A549 (cell line): ENCODE measurements around the gene FAM149B1. TPM values are rescaled to one million over a fixed set of nuclear protein-coding genes. Genes with fewer than 3 reads are reported as not detected.

Experiments used
- ATAC-seq, 2 experiments: fragments of 200-7000 bp in 1 of 2; fragments of >200 bp in 1 of 2; cut with Nextera tagmentation in 1 of 2; cut with Tn5 transposase in 1 of 2; 3 replicates each; pipeline versions ENCODE4 v1.8.0 to v1.9.1; 2018 to 2020; ENCODE audit warnings: mild to moderate bottlenecking in 1 of 2, moderate library complexity in 1 of 2
- CTCF ChIA-PET: fragments of 300-600 bp; sonication (Branson Sonifier 250); formaldehyde crosslinking; extraction: SDS; loops from one replicate; lab custom pipeline; 2021; ENCODE audit warnings: antibody characterized with exemption, inconsistent platforms; lab: Yijun Ruan, JAX
- POLR2A ChIA-PET: fragments of 350-600 bp; formaldehyde crosslinking; extraction: SDS; loops from one replicate; lab custom pipeline; 2021; ENCODE audit warnings: antibody characterized with exemption, inconsistent platforms; lab: Yijun Ruan, JAX
- DNase-seq, 2 experiments: peaks; one replicate each; pipeline versions ENCODE4 v3.0.0 to v3.0.0-alpha.2; 2011 to 2016; ENCODE audit warnings: low read depth in 1 of 2, low spot score in 1 of 2
- FAIRE-seq: peaks from 2 replicates; lab custom pipeline; 2011; peaks lifted over from hg19 to GRCh38; lab: Jason Lieb, UNC
- H3K27ac ChIP-seq, 2 experiments: fragments of >200 bp; sonication (Bioruptor Twin); formaldehyde crosslinking; 3 replicates each; pipeline ENCODE4 v1.5.1; 2016 to 2017
- H3K4me1 ChIP-seq: fragments of >200 bp; sonication (Bioruptor Twin); formaldehyde crosslinking; 3 replicates; pipeline ENCODE4 v1.6.1; 2016
- H3K4me2 ChIP-seq: fragments of >200 bp; sonication (Bioruptor Twin); formaldehyde crosslinking; 3 replicates; pipeline ENCODE4 v1.6.1; 2016
- H3K4me3 ChIP-seq: fragments of >200 bp; sonication (Bioruptor Twin); formaldehyde crosslinking; 3 replicates; pipeline ENCODE4 v1.5.1; 2016
- H3K9me3 ChIP-seq: fragments of >200 bp; sonication (Bioruptor Twin); formaldehyde crosslinking; 3 replicates; pipeline ENCODE4 v1.6.1; 2016
- CBX2 ChIP-seq: fragments of 200-600 bp; sonication (generic); IDR thresholded peaks from 2 replicates; pipeline ENCODE4 v1.6.1; 2016; ENCODE audit warnings: low read depth, mild to moderate bottlenecking, borderline replicate concordance
- CBX8 ChIP-seq: fragments of 200-600 bp; sonication (generic); IDR thresholded peaks from 2 replicates; pipeline ENCODE4 v1.6.1; 2016
- CHD2 ChIP-seq: fragments of 150-350 bp; IDR thresholded peaks from 2 replicates; pipeline ENCODE4 v1.6.1; 2014; ENCODE audit warnings: low read length; ENCODE audit not compliant: partially characterized antibody
- EHMT2 ChIP-seq: fragments of 200-600 bp; sonication (generic); IDR thresholded peaks from 2 replicates; pipeline ENCODE4 v1.6.1; 2016; ENCODE audit warnings: antibody characterized with exemption, low read depth, mild to moderate bottlenecking, moderate library complexity
- EP300 ChIP-seq, 2 experiments: fragments of >200 bp; sonication (Bioruptor Twin); formaldehyde crosslinking; IDR thresholded peaks; 2 replicates in 1 of 2; 3 replicates in 1 of 2; pipeline ENCODE4 v1.6.1; 2016 to 2017
- ESRRA ChIP-seq: fragments of 150-350 bp; IDR thresholded peaks from 2 replicates; pipeline ENCODE4 v1.6.1; 2014; ENCODE audit warnings: mild to moderate bottlenecking, low read length, borderline replicate concordance
- FOSB ChIP-seq: fragments of 250-450 bp; sonication (Bioruptor Pico); IDR thresholded peaks from 2 replicates; pipeline ENCODE4 v1.5.0; 2020; ENCODE audit warnings: mild to moderate bottlenecking, moderate library complexity
- FOSL2 ChIP-seq, 2 experiments: fragments of 450-650 bp in 1 of 2; fragments of >200 bp in 1 of 2; sonication (Bioruptor Twin) in 1 of 2; formaldehyde crosslinking; IDR thresholded peaks; 2 replicates each; pipeline versions ENCODE4 v1.5.0 to v1.6.1; 2016 to 2020; ENCODE audit warnings: mild to moderate bottlenecking in 1 of 2, moderate library complexity in 1 of 2
- FOXS1 ChIP-seq: fragments of 250-450 bp; sonication (Bioruptor Pico); IDR thresholded peaks from 2 replicates; pipeline ENCODE4 v1.5.0; 2020; ENCODE audit warnings: mild to moderate bottlenecking, moderate library complexity
- GATA3 ChIP-seq: IDR thresholded peaks from 2 replicates; pipeline ENCODE4 v1.6.1; 2012; ENCODE audit warnings: borderline replicate concordance
- HDAC2 ChIP-seq: fragments of 200-600 bp; sonication (generic); IDR thresholded peaks from 2 replicates; pipeline ENCODE4 v1.6.1; 2016
- HOXB13 ChIP-seq: fragments of 250-450 bp; sonication (Bioruptor Pico); IDR thresholded peaks from 2 replicates; pipeline ENCODE4 v1.5.0; 2020; ENCODE audit warnings: low read depth, mild to moderate bottlenecking, moderate library complexity
- JUN ChIP-seq, 2 experiments: fragments of >200 bp; sonication (Bioruptor Twin); formaldehyde crosslinking; IDR thresholded peaks; 2 replicates in 1 of 2; 3 replicates in 1 of 2; pipeline ENCODE4 v1.6.1; 2016 to 2017
- KDM5A ChIP-seq: fragments of 200-600 bp; sonication (generic); IDR thresholded peaks from 2 replicates; pipeline ENCODE4 v1.6.1; 2016; ENCODE audit warnings: antibody characterized with exemption, mild to moderate bottlenecking
- MAZ ChIP-seq: fragments of 150-350 bp; IDR thresholded peaks from 2 replicates; pipeline ENCODE4 v1.6.1; 2014; ENCODE audit warnings: antibody characterized with exemption, low read depth, low read length, borderline replicate concordance
- NFE2L2 ChIP-seq: fragments of 150-350 bp; conservative IDR thresholded peaks from 2 replicates; pipeline ENCODE4 v1.6.1; 2014; ENCODE audit warnings: low read length
- NPAS2 ChIP-seq: fragments of 250-450 bp; sonication (Bioruptor Pico); IDR thresholded peaks from 2 replicates; pipeline ENCODE4 v1.8.0; 2022; ENCODE audit warnings: mild to moderate bottlenecking, moderate library complexity, borderline replicate concordance
- PHF8 ChIP-seq: fragments of 200-600 bp; sonication (generic); IDR thresholded peaks from 2 replicates; pipeline ENCODE4 v1.6.1; 2016; ENCODE audit warnings: low read depth, mild to moderate bottlenecking, antibody characterized with exemption, moderate library complexity, borderline replicate concordance
- POLR2A ChIP-seq: IDR thresholded peaks from 2 replicates; pipeline ENCODE4 v1.6.1; 2012; ENCODE audit warnings: mild to moderate bottlenecking, low read length
- POLR2AphosphoS2 ChIP-seq: conservative IDR thresholded peaks from 2 replicates; pipeline ENCODE4 v1.6.1; 2012; ENCODE audit warnings: low read length, improper control_type of control experiment, inconsistent platforms
- RARB ChIP-seq: fragments of 250-450 bp; sonication (Bioruptor Pico); IDR thresholded peaks from 2 replicates; pipeline ENCODE4 v1.8.0; 2021; ENCODE audit warnings: mild to moderate bottlenecking, moderate library complexity
- RFX5 ChIP-seq: fragments of 450-650 bp; IDR thresholded peaks from 2 replicates; pipeline ENCODE4 v1.7.1; 2014; ENCODE audit warnings: antibody characterized with exemption, mild to moderate bottlenecking, moderate library complexity
- TFCP2L1 ChIP-seq: fragments of 250-450 bp; sonication (Bioruptor Pico); IDR thresholded peaks from 2 replicates; pipeline ENCODE4 v1.5.0; 2021; ENCODE audit warnings: mild to moderate bottlenecking
- WGBS: methylation state at CpG from one replicate; pipeline ENCODE4 v1.1.6; 2017; ENCODE audit errors: missing lambda C conversion rate; 5-methylcytosine and 5-hydroxymethylcytosine counted together
- polyA plus RNA-seq, 4 experiments: library from polyadenylated mRNA; depleted of rRNA in 3 of 4; stranded (reverse); fragments of >200 nt; fragmentation: RNase III in 1 of 4; extraction: RNeasy Plus Mini Kit Qiagen cat#74134 plus additional on column Dnase treatment in 1 of 4; gene quantifications; 2 replicates in 3 of 4; 3 replicates in 1 of 4; pipeline ENCODE4 v1.2.3, GENCODE V29; 2011 to 2017
- TF ChIP-seq, protein P1 (sequence below): fragments of >200 bp; sonication (Bioruptor Twin); formaldehyde crosslinking; IDR thresholded peaks from 3 replicates; pipeline ENCODE4 v1.5.1; 2016
- TF ChIP-seq, protein P2 (sequence below): fragments of 150-350 bp; IDR thresholded peaks from 2 replicates; pipeline ENCODE4 v1.6.1; 2014; ENCODE audit warnings: low read depth, mild to moderate bottlenecking, low read length
- TF ChIP-seq, protein P3 (sequence below): fragments of 250-450 bp; sonication (Bioruptor Pico); IDR thresholded peaks from 2 replicates; pipeline ENCODE4 v1.5.0; 2021; ENCODE audit warnings: mild to moderate bottlenecking, moderate library complexity, borderline replicate concordance

Gene FAM149B1
- polyA plus RNA-seq, 2 of the 4 experiments (the other 2 are of a cell fraction) = 6.9 to 26.7 TPM

DNA sequence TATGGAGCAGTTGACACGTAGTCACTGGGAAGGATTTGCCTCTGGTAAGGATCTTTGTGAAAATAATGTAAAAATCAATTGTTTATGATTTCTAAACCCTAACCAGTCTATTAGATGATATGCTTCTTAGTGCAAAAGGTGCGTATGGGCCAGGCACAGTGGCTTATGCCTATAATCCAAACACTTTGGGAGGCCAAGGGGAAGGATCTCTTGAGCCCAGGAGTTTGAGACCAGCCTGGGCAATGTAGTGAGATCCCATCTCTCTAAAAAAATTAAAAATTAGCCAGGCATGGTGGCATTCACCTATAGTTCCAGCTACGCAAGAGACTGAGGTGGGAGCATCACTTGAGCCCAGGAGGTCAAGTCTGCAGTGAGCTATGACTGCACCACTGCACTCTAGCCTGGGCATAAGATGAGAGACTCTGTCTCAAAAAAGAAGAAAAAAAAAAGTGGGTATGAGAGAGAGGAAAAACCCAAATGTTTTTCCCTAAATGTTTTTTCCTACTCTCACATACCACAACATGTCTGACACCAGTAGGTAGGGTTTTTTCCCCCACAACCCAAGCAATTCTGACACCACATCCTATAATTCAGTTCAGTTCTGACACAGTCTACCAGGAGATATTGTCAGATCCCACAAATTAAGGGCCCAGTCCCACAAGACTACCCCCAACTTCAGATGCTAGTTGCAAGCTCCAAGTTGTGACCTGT lies 42.6 kb downstream of the FAM149B1 start:
- DNase-seq (no peak), FAIRE-seq (no peak), ATAC-seq (no peak)
- WGBS = 79% methylated on average over 3 of the region's 3 CpGs
- peaks cover 8% of the 10 kb centered on the region; the same call in 1 of the 3 replicates for H3K9me3 ChIP-seq
- H3K4me1 ChIP-seq = peaks cover 7% of the 10 kb centered on the region; the same call in 2 of the 3 replicates
- H3K4me3 ChIP-seq = no peak overlapping the region
- H3K27ac ChIP-seq = no peak overlapping the region
- H3K4me2 ChIP-seq = no peak overlapping the region
- TF ChIP-seq FOXS1 (CRISPR knock-in tag) = no peak
- CTCF ChIA-PET = interaction anchor here (1.7 kb wide), 1 partner anchor 8 kb away, joined by 6 read pairs; no protein-coding TSS in a partner anchor
- POLR2A ChIA-PET = no interaction called here

DNA sequence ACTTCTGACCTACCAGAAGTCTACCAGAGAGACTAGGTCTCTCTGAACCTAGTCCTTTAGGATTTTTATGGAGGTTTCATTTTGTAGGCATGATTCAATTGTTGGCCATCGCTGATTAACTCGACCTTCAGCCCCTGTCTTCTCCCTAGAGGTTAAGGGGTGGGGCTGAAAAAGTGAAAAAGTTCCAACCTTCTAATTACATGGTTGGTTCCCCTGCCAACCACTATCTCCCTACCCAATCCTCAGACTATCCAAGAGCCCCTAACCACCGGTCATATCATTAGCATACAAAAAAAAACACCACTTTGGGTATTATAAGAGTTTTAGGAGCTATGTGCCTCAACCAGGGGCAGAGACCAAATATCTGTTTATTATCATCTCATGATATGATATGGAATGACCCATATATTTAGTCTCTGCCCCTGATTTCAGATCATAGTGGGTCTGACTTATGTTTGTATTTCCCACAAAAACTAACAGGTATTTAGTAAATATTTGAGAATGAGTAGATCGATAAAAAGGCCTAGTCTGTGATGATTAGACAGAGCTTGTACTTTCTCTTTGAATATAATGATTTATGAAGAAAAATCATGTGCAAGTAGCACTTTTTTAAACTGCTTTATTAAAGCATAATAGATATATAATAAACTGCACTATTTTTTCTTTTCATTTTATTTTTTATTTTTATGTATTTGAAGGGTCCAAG lies 43.3 kb downstream of the FAM149B1 start:
- WGBS = 77% methylated on average over 4 of the region's 4 CpGs
- TF ChIP-seq EP300 (IDR thresholded peaks at IDR 0.05) (no peak), HDAC2 (no peak), NPAS2 (CRISPR knock-in tag) (no peak), FOSL2 (IDR thresholded peaks at IDR 0.05) (no peak), FOSL2 (CRISPR knock-in tag; IDR thresholded peaks at IDR 0.05) (no peak), CBX2 (no peak), CBX8 (no peak), RARB (CRISPR knock-in tag) (no peak), ESRRA (no peak), POLR2AphosphoS2 (no peak), JUN (IDR thresholded peaks at IDR 0.05) (no peak), POLR2A (no peak), CHD2 (no peak), EHMT2 (no peak), RFX5 (no peak), KDM5A (no peak), TFCP2L1 (CRISPR knock-in tag) (no peak), GATA3 (no peak), PHF8 (no peak)
- TF ChIP-seq, protein P1, sequence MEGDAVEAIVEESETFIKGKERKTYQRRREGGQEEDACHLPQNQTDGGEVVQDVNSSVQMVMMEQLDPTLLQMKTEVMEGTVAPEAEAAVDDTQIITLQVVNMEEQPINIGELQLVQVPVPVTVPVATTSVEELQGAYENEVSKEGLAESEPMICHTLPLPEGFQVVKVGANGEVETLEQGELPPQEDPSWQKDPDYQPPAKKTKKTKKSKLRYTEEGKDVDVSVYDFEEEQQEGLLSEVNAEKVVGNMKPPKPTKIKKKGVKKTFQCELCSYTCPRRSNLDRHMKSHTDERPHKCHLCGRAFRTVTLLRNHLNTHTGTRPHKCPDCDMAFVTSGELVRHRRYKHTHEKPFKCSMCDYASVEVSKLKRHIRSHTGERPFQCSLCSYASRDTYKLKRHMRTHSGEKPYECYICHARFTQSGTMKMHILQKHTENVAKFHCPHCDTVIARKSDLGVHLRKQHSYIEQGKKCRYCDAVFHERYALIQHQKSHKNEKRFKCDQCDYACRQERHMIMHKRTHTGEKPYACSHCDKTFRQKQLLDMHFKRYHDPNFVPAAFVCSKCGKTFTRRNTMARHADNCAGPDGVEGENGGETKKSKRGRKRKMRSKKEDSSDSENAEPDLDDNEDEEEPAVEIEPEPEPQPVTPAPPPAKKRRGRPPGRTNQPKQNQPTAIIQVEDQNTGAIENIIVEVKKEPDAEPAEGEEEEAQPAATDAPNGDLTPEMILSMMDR = no peak
- TF ChIP-seq, protein P2, sequence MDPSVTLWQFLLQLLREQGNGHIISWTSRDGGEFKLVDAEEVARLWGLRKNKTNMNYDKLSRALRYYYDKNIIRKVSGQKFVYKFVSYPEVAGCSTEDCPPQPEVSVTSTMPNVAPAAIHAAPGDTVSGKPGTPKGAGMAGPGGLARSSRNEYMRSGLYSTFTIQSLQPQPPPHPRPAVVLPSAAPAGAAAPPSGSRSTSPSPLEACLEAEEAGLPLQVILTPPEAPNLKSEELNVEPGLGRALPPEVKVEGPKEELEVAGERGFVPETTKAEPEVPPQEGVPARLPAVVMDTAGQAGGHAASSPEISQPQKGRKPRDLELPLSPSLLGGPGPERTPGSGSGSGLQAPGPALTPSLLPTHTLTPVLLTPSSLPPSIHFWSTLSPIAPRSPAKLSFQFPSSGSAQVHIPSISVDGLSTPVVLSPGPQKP = no peak
- H3K4me1 ChIP-seq = peaks cover 7% of the 10 kb centered on the region; the same call in 2 of the 3 replicates
- no peak for ATAC-seq
- no peak overlapping the region for H3K4me3 ChIP-seq
- POLR2A ChIA-PET = no interaction called here
- H3K9me3 ChIP-seq = peaks cover 3% of the 10 kb centered on the region; the same call in 1 of the 3 replicates
- H3K4me2 ChIP-seq = no peak overlapping the region
- CTCF ChIA-PET = no interaction called here
- H3K27ac ChIP-seq = no peak overlapping the region
- no peak for FAIRE-seq
- no peak for DNase-seq

DNA sequence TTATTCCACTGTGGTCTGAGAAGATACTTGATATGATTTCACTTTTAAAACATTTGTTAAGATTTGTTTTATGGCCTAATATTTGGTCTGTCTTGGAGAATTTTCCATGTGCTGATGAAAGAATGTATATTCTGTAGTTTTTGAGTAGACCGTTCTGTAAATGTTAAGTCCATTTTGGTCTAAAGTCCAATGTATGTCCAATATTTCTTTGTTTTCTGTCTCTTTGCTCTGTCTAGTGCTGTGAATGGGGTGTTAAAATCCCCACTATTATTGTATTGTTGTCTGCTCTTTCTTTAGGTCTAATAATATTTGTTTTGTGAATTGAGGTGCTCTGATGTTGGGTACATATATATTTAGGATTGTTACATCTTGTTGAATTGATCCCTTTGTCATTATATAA lies 47.8 kb downstream of the FAM149B1 start:
- FAIRE-seq = no peak
- TF ChIP-seq, protein P3, sequence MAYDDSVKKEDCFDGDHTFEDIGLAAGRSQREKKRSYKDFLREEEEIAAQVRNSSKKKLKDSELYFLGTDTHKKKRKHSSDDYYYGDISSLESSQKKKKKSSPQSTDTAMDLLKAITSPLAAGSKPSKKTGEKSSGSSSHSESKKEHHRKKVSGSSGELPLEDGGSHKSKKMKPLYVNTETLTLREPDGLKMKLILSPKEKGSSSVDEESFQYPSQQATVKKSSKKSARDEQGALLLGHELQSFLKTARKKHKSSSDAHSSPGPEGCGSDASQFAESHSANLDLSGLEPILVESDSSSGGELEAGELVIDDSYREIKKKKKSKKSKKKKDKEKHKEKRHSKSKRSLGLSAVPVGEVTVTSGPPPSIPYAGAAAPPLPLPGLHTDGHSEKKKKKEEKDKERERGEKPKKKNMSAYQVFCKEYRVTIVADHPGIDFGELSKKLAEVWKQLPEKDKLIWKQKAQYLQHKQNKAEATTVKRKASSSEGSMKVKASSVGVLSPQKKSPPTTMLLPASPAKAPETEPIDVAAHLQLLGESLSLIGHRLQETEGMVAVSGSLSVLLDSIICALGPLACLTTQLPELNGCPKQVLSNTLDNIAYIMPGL (CRISPR knock-in tag) = no peak
- no peak for TF ChIP-seq FOSL2 (IDR thresholded peaks at IDR 0.05)
- no peak for TF ChIP-seq FOSL2 (CRISPR knock-in tag; IDR thresholded peaks at IDR 0.05)
- no peak for TF ChIP-seq ESRRA
- TF ChIP-seq POLR2A = no peak
- no peak for TF ChIP-seq JUN (IDR thresholded peaks at IDR 0.05)
- no peak for TF ChIP-seq POLR2AphosphoS2
- TF ChIP-seq KDM5A = no peak
- TF ChIP-seq NPAS2 (CRISPR knock-in tag) = no peak
- no peak for TF ChIP-seq NFE2L2
- TF ChIP-seq, protein P2 = no peak
- TF ChIP-seq FOSB (CRISPR knock-in tag) = no peak
- TF ChIP-seq MAZ = no peak
- TF ChIP-seq GATA3 = no peak
- no peak for TF ChIP-seq HOXB13 (CRISPR knock-in tag)

More for the DNA sequence above, 47.8 kb downstream of the FAM149B1 start:
- no peak overlapping the region for H3K27ac ChIP-seq
- DNase-seq (no peak), ATAC-seq (no peak)
- H3K4me3 ChIP-seq = no peak overlapping the region
- H3K9me3 ChIP-seq = no peaks in the 10 kb centered on the region
- CTCF ChIA-PET = no interaction called here
- H3K4me1 ChIP-seq = no peaks in the 10 kb centered on the region
- no peak overlapping the region for H3K4me2 ChIP-seq
- POLR2A ChIA-PET = no interaction called here
- 95% methylated on average over 1 of the region's 1 CpG for WGBS
